NT2/D1 (cell line): ENCODE data around the gene PRG3.

Experiments
- SUZ12 ChIP-seq: IDR thresholded peaks from 2 replicates; pipeline ENCODE4 v1.6.1; 2011; ENCODE audit not compliant: insufficient read length, insufficient read depth; ENCODE audit errors: extremely low read depth
- YY1 ChIP-seq: IDR thresholded peaks from 2 replicates; pipeline ENCODE4 v1.6.1; 2011; ENCODE audit not compliant: insufficient read length, insufficient read depth

DNA sequence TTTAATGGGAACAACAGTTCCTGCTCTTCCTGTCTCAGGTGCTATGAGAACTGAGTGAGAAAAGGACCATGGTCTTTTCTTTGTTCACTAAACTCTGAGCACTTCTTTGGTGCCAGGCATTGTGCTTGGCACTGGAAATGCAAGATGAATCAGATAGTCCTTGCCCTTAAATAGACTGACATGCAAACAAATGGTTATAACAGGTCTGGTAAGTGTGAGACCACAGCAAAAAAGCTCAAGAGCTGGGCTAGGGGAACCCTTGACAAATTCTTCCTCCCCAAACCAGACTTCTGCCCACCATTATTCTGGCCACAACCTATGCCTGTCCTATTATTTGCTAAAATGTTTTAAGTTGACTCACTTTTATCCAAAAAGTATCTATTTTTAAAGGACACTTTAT, 40.9 kb upstream of the PRG3 start:
- TF ChIP-seq SUZ12 (no peak), YY1 (no peak)
